Loucy (cell line): ENCODE measurements around the gene D2HGDH.

Source experiments
- H2AFZ ChIP-seq: fragments of 200-600 bp; sonication (generic); 2 replicates; pipeline ENCODE4 v1.6.0; 2016; ENCODE audit warnings: antibody characterized with exemption, mild to moderate bottlenecking, low read length, moderate library complexity
- H3F3A ChIP-seq: fragments of 200-600 bp; 2 replicates; pipeline ENCODE4 v1.6.0; 2016; ENCODE audit warnings: antibody characterized with exemption, low read depth, mild to moderate bottlenecking
- H3K27me3 ChIP-seq: fragments of 200-600 bp; sonication (generic); 2 replicates; pipeline ENCODE4 v1.6.1; 2014; ENCODE audit warnings: low read length, mild to moderate bottlenecking; ENCODE audit not compliant: insufficient read depth, poor library complexity, severe bottlenecking
- H3K36me3 ChIP-seq: fragments of 200-600 bp; sonication (generic); 2 replicates; pipeline ENCODE4 v1.6.1; 2016; ENCODE audit warnings: low read length; ENCODE audit not compliant: insufficient read depth
- H3K4me1 ChIP-seq: fragments of 200-600 bp; sonication (generic); 2 replicates; pipeline ENCODE4 v1.5.1; 2014; ENCODE audit warnings: low read length, mild to moderate bottlenecking; ENCODE audit not compliant: insufficient read depth, poor library complexity, severe bottlenecking
- H3K4me2 ChIP-seq: fragments of 200-600 bp; sonication (generic); 2 replicates; pipeline ENCODE4 v1.6.0; 2014; ENCODE audit warnings: antibody characterized with exemption, low read length, low read depth, mild to moderate bottlenecking; ENCODE audit not compliant: poor library complexity, severe bottlenecking
- H3K4me3 ChIP-seq: fragments of 200-600 bp; sonication (generic); 2 replicates; pipeline ENCODE4 v1.5.1; 2014; ENCODE audit warnings: low read length, mild to moderate bottlenecking, mixed read lengths; ENCODE audit not compliant: poor library complexity, severe bottlenecking
- H3K79me2 ChIP-seq: fragments of 200-600 bp; sonication (generic); 2 replicates; pipeline ENCODE4 v1.6.1; 2014; ENCODE audit warnings: low read length; ENCODE audit not compliant: insufficient read depth
- H3K9ac ChIP-seq: fragments of 200-600 bp; sonication (generic); 2 replicates; pipeline ENCODE4 v1.6.0; 2014; ENCODE audit warnings: mild to moderate bottlenecking, low read depth, low read length, moderate library complexity; ENCODE audit not compliant: poor library complexity, severe bottlenecking
- H3K9me2 ChIP-seq: fragments of 200-600 bp; sonication (generic); replicated peaks from 2 replicates; pipeline ENCODE4 v1.6.1; 2016; ENCODE audit warnings: low read depth, low read length, mixed read lengths
- H3K9me3 ChIP-seq: fragments of 200-600 bp; sonication (generic); 2 replicates; pipeline ENCODE4 v1.6.1; 2014; ENCODE audit warnings: mild to moderate bottlenecking, antibody characterized with exemption, low read length, low read depth; ENCODE audit not compliant: insufficient read depth
- H4K20me1 ChIP-seq: fragments of 200-600 bp; sonication (generic); 2 replicates; pipeline ENCODE4 v1.6.0; 2014; ENCODE audit warnings: antibody characterized with exemption, low read length, mild to moderate bottlenecking; ENCODE audit not compliant: insufficient read depth, poor library complexity, severe bottlenecking
- CTCF ChIP-seq: fragments of 200-600 bp; sonication (generic); conservative IDR thresholded peaks from 2 replicates; pipeline ENCODE4 v1.5.1; 2014; ENCODE audit warnings: mild to moderate bottlenecking, antibody characterized with exemption, low read length
- EZH2phosphoT487 ChIP-seq: fragments of 200-600 bp; IDR thresholded peaks from 2 replicates; pipeline ENCODE4 v1.6.1; 2018; ENCODE audit warnings: antibody characterized with exemption, mild to moderate bottlenecking, moderate library complexity, borderline replicate concordance

Gene D2HGDH

GRCh38 chr2:241770936-241771285 is 36.5 kb downstream of the D2HGDH start:
- Histone ChIP-seq H4K20me1 (no peaks in the 10 kb centered on the region), H3K36me3 (no peaks in the 10 kb centered on the region), H3K79me2 (no peaks in the 10 kb centered on the region), H3K9me3 (no peaks in the 10 kb centered on the region), H3K27me3 (no peaks in the 10 kb centered on the region), H2AFZ (no peak overlapping the region), H3F3A (no peaks in the 10 kb centered on the region), H3K4me2 (no peak overlapping the region), H3K9me2 (no peaks in the 10 kb centered on the region), H3K9ac (no peak overlapping the region), H3K4me1 (peaks cover 7% of the 10 kb centered on the region), H3K4me3 (no peak overlapping the region)
- TF ChIP-seq CTCF (no peak), EZH2phosphoT487 (no peak)

DNA sequence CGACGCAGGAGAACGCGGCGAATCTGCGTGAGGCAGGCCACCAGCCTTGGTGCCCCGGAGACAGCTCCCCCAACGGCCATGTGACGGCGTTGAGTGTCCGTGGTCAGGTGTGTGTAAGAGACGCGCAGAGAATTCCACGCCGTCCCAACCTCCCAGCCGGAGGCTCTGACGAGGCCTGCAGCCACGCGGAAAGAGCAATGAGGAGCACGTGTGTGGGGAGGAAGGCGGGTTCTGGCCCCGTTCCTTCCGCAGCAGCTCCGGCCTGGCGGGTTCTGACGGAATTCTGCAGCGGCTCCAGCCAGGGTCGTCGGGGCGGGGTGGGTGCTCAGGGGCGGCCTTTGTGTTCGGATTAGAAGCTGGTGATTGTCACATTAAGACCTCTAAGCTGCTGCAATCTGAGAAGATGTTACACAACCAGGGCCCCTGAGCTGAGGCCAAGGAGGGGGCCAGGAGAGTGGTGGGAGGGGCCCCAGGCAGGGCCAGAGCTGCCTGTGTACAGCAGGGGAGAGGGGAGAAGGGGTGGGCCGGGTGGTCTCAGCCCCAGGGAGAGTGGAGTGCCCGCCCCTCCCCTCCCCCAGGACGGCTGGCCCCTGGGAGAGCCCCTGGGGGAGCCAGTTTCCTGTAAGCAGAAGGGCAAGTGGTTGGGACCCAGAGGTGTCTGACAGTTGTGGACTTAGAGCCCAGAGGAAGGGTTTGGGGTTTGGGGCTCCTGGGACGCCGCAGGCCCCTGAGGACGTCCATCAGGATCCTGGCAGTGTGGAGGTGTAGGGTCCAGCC is 37.0 kb downstream of the D2HGDH start:
- TF ChIP-seq CTCF (no peak), EZH2phosphoT487 (no peak)
- Histone ChIP-seq H3K36me3 (no peaks in the 10 kb centered on the region), H3K4me2 (no peak overlapping the region), H3K27me3 (no peaks in the 10 kb centered on the region), H3K9me2 (no peaks in the 10 kb centered on the region), H4K20me1 (no peaks in the 10 kb centered on the region), H3K4me3 (no peak overlapping the region), H3K9me3 (no peaks in the 10 kb centered on the region), H3F3A (no peaks in the 10 kb centered on the region), H3K9ac (no peak overlapping the region), H3K79me2 (no peaks in the 10 kb centered on the region), H3K4me1 (peaks cover 7% of the 10 kb centered on the region), H2AFZ (no peak overlapping the region)

DNA sequence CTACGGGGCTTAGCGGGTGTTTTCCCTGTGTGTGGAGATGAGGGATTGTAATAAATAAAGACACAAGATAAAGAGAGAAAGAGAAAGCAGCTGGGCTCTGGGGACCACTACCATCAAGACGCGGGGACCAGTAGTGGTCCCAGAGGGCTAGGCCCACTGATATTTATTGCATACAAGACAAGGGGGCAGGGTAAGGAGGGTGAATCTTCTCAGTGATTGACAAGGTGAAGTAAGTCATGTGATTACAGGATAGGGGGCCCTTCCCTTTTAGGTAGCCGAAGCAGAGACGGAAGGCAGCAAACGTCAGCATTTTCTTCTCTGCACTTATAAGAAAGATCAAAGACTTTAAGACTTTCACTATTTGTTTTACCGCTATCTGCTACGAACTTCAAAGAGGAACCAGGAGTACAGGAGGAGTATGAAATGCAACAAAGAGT is 37.7 kb downstream of the D2HGDH start:
- Histone ChIP-seq H3K79me2 (no peaks in the 10 kb centered on the region), H3F3A (no peaks in the 10 kb centered on the region), H3K36me3 (no peaks in the 10 kb centered on the region), H4K20me1 (no peaks in the 10 kb centered on the region), H3K4me3 (no peak overlapping the region), H3K27me3 (no peaks in the 10 kb centered on the region), H3K9ac (no peak overlapping the region), H3K9me3 (no peaks in the 10 kb centered on the region), H3K4me2 (no peak overlapping the region), H3K4me1 (peaks cover 7% of the 10 kb centered on the region), H2AFZ (no peak overlapping the region), H3K9me2 (no peaks in the 10 kb centered on the region)
- TF ChIP-seq CTCF (no peak), EZH2phosphoT487 (no peak)
